H1 (cell line): ENCODE data around the gene PSMD3. TPM values are rescaled to one million over a fixed set of nuclear protein-coding genes. Genes with fewer than 3 reads are reported as not detected.

Experiments used
- CTCF ChIA-PET: fragments of 300-600 bp; sonication (Branson Sonifier 250); formaldehyde crosslinking; loops from one replicate; lab custom pipeline; 2021; ENCODE audit not compliant: partially characterized antibody; lab: Charles Lee
- POLR2A ChIA-PET: fragments of 300-600 bp; sonication (Branson Sonifier 250); formaldehyde crosslinking; loops from one replicate; lab custom pipeline; 2021; ENCODE audit warnings: inconsistent platforms; ENCODE audit not compliant: partially characterized antibody; lab: Charles Lee
- DNase-seq, 2 experiments: peaks; one replicate each; pipeline versions ENCODE4 v3.0.0 to v3.0.0-alpha.2; 2010 to 2022; ENCODE audit warnings: low spot score in 2 of 2, low read depth in 1 of 2, mixed read lengths in 1 of 2
- FAIRE-seq: peaks from 2 replicates; lab custom pipeline; 2011; peaks lifted over from hg19 to GRCh38; lab: Jason Lieb, UNC
- H2AFZ ChIP-seq: 2 replicates; pipeline ENCODE4 v1.8.1; 2012; ENCODE audit warnings: low read length, inconsistent platforms
- H2AK5ac ChIP-seq: 2 replicates; pipeline ENCODE4 v1.6.1; 2013; ENCODE audit warnings: low read depth, low read length
- H2BK120ac ChIP-seq: replicated peaks from 2 replicates; pipeline ENCODE3; 2013; ENCODE audit warnings: low read depth, low read length, inconsistent platforms
- H2BK12ac ChIP-seq: 2 replicates; pipeline ENCODE4 v1.6.1; 2013; ENCODE audit warnings: low read depth, low read length
- H2BK15ac ChIP-seq: 2 replicates; pipeline ENCODE4 v1.6.1; 2013; ENCODE audit warnings: low read length
- H2BK20ac ChIP-seq: 2 replicates; pipeline ENCODE4 v1.6.1; 2013; ENCODE audit warnings: low read length
- H2BK5ac ChIP-seq: 2 replicates; pipeline ENCODE4 v1.6.1; 2013; ENCODE audit warnings: low read depth, low read length
- H3K14ac ChIP-seq: 2 replicates; pipeline ENCODE4 v1.6.1; 2013; ENCODE audit warnings: inconsistent platforms; ENCODE audit not compliant: insufficient read length
- H3K18ac ChIP-seq: 2 replicates; pipeline ENCODE4 v1.6.1; 2013; ENCODE audit warnings: low read length; ENCODE audit errors: extremely low read depth
- H3K23ac ChIP-seq: 2 replicates; pipeline ENCODE4 v1.6.1; 2013; ENCODE audit warnings: inconsistent platforms; ENCODE audit not compliant: insufficient read length
- H3K23me2 ChIP-seq: 2 replicates; pipeline ENCODE4 v1.6.1; 2013; ENCODE audit warnings: low read depth, low read length
- H3K27ac ChIP-seq: 2 replicates; pipeline ENCODE4 v1.6.1; 2011; ENCODE audit warnings: low read depth, low read length, inconsistent platforms
- H3K27me3 ChIP-seq, 4 experiments: replicated peaks in 1 of 4; 1 replicate in 1 of 4; 2 replicates in 3 of 4; pipeline versions ENCODE4 v1.6.1 to v1.8.1; 2011 to 2013; ENCODE audit warnings: low read length in 3 of 4, mild to moderate bottlenecking in 3 of 4, inconsistent platforms in 2 of 4, mixed read lengths in 2 of 4, moderate library complexity in 1 of 4; ENCODE audit not compliant: control insufficient read depth in 3 of 4, insufficient read depth in 3 of 4; ENCODE audit errors: extremely low read depth in 1 of 4
- H3K36me3 ChIP-seq, 4 experiments: 2 replicates each; pipeline versions ENCODE4 v1.6.1 to v1.8.1; 2011 to 2013; ENCODE audit warnings: mild to moderate bottlenecking in 4 of 4, low read length in 3 of 4, moderate library complexity in 2 of 4, control low read depth in 1 of 4, inconsistent platforms in 1 of 4; ENCODE audit not compliant: insufficient read depth in 4 of 4, control insufficient read depth in 2 of 4
- H3K4ac ChIP-seq: replicated peaks from 2 replicates; pipeline ENCODE3; 2013; ENCODE audit warnings: low read length, low read depth, mixed read lengths, inconsistent platforms; ENCODE audit not compliant: insufficient read length
- H3K4me1 ChIP-seq, 4 experiments: replicated peaks in 1 of 4; 1 replicate in 1 of 4; 2 replicates in 3 of 4; pipeline versions ENCODE4 v1.6.1 to v1.8.1; 2011 to 2013; ENCODE audit warnings: low read length in 3 of 4, inconsistent platforms in 2 of 4, mixed read lengths in 1 of 4; ENCODE audit not compliant: insufficient read depth in 4 of 4, control insufficient read depth in 3 of 4
- H3K4me2 ChIP-seq, 2 experiments: 2 replicates each; pipeline versions ENCODE4 v1.6.1 to v1.8.1; 2011 to 2013; ENCODE audit warnings: low read depth in 2 of 2, low read length in 2 of 2, control low read depth in 1 of 2, inconsistent platforms in 1 of 2, mild to moderate bottlenecking in 1 of 2; ENCODE audit not compliant: insufficient read depth in 1 of 2
- H3K4me3 ChIP-seq, 4 experiments: fragments of 200-600, 300-600 bp in 1 of 4; sonication (generic), shearing (Covaris generic), sonication (Bioruptor Twin) in 1 of 4; 2 replicates each; pipeline versions ENCODE4 v1.5.1 to v1.8.1; 2011 to 2016; ENCODE audit warnings: low read length in 4 of 4, low read depth in 3 of 4, control low read depth in 2 of 4, inconsistent platforms in 2 of 4, mild to moderate bottlenecking in 2 of 4, mixed read lengths in 1 of 4, moderate library complexity in 1 of 4; ENCODE audit not compliant: insufficient read depth in 2 of 4; ENCODE audit errors: extremely low read depth in 1 of 4
- H3K56ac ChIP-seq: replicated peaks from 2 replicates; pipeline ENCODE3; 2013; ENCODE audit warnings: low read depth, mild to moderate bottlenecking, mixed read lengths, low read length, inconsistent platforms; ENCODE audit not compliant: insufficient read length
- H3K79me1 ChIP-seq: 2 replicates; pipeline ENCODE4 v1.6.1; 2013; ENCODE audit warnings: low read depth, low read length, control low read depth
- H3K79me2 ChIP-seq, 2 experiments: 2 replicates each; pipeline versions ENCODE4 v1.6.1 to v1.8.1; 2012 to 2013; ENCODE audit warnings: low read length in 2 of 2, mild to moderate bottlenecking in 2 of 2, inconsistent platforms in 1 of 2; ENCODE audit not compliant: insufficient read depth in 2 of 2, control insufficient read depth in 1 of 2
- H3K9ac ChIP-seq, 4 experiments: replicated peaks in 1 of 4; 1 replicate in 1 of 4; 2 replicates in 3 of 4; pipeline versions ENCODE4 v1.6.1 to v1.8.1; 2011 to 2013; ENCODE audit warnings: low read depth in 3 of 4, low read length in 3 of 4, control low read depth in 2 of 4, mild to moderate bottlenecking in 2 of 4, moderate library complexity in 2 of 4, inconsistent platforms in 1 of 4; ENCODE audit errors: extremely low read depth in 1 of 4
- H3K9me3 ChIP-seq, 2 experiments: 2 replicates each; pipeline versions ENCODE4 v1.6.1 to v1.8.1; 2012 to 2013; ENCODE audit warnings: mild to moderate bottlenecking in 2 of 2, moderate library complexity in 2 of 2, control low read depth in 1 of 2, inconsistent platforms in 1 of 2, low read depth in 1 of 2, low read length in 1 of 2, mixed read lengths in 1 of 2; ENCODE audit not compliant: insufficient read depth in 2 of 2
- H4K20me1 ChIP-seq, 2 experiments: replicated peaks in 1 of 2; 2 replicates each; pipeline versions ENCODE3 to v1.8.1; 2011 to 2013; ENCODE audit warnings: inconsistent platforms in 2 of 2, low read length in 2 of 2, mild to moderate bottlenecking in 1 of 2; ENCODE audit not compliant: insufficient read depth in 2 of 2, control insufficient read depth in 1 of 2
- H4K5ac ChIP-seq: 2 replicates; pipeline ENCODE4 v1.6.1; 2013; ENCODE audit warnings: low read length, low read depth, mixed read lengths, inconsistent platforms; ENCODE audit not compliant: insufficient read length
- H4K8ac ChIP-seq: 2 replicates; pipeline ENCODE4 v1.8.0; 2013; ENCODE audit warnings: mild to moderate bottlenecking, moderate library complexity, low read length, inconsistent platforms; ENCODE audit not compliant: insufficient read depth; ENCODE audit errors: extremely low read depth
- H4K91ac ChIP-seq: replicated peaks from 2 replicates; pipeline ENCODE3; 2013; ENCODE audit warnings: low read length, mixed read lengths, inconsistent platforms; ENCODE audit not compliant: insufficient read length
- BRCA1 ChIP-seq: IDR thresholded peaks from 2 replicates; pipeline ENCODE4 v1.6.1; 2012; ENCODE audit warnings: low read depth, low read length, improper control_type of control experiment
- CHD2 ChIP-seq: IDR thresholded peaks from 2 replicates; pipeline ENCODE4 v1.6.1; 2012; ENCODE audit warnings: low read length, improper control_type of control experiment
- EZH2 ChIP-seq: fragments of 200-600 bp; sonication (generic); IDR thresholded peaks from 2 replicates; pipeline ENCODE4 v1.7.1; 2012; ENCODE audit warnings: low read depth, mild to moderate bottlenecking, moderate library complexity, low read length, inconsistent platforms; ENCODE audit not compliant: severe bottlenecking
- MAX ChIP-seq: IDR thresholded peaks from 2 replicates; pipeline ENCODE4 v1.6.1; 2012; ENCODE audit warnings: inconsistent platforms
- RAD21 ChIP-seq, 2 experiments: IDR thresholded peaks in 1 of 2; conservative IDR thresholded peaks in 1 of 2; 2 replicates each; pipeline ENCODE4 v1.6.1; 2011; ENCODE audit warnings: low read depth in 2 of 2, low read length in 2 of 2, improper control_type of control experiment in 1 of 2, inconsistent platforms in 1 of 2, mild to moderate bottlenecking in 1 of 2, moderate library complexity in 1 of 2
- RNF2 ChIP-seq: fragments of 200-900, 300-1000 bp; sonication (generic); IDR thresholded peaks from 2 replicates; pipeline ENCODE4 v1.7.1; 2016; ENCODE audit warnings: borderline replicate concordance, low read depth, mild to moderate bottlenecking, antibody characterized with exemption, low read length; ENCODE audit not compliant: poor library complexity, severe bottlenecking; ENCODE audit errors: missing control alignments
- RXRA ChIP-seq: IDR thresholded peaks from 2 replicates; pipeline ENCODE4 v1.6.1; 2011; ENCODE audit warnings: low read depth, mild to moderate bottlenecking, low read length, moderate library complexity; ENCODE audit not compliant: insufficient read depth
- SIN3A ChIP-seq, 2 experiments: IDR thresholded peaks in 1 of 2; conservative IDR thresholded peaks in 1 of 2; 2 replicates each; pipeline ENCODE4 v1.6.1; 2011 to 2012; ENCODE audit warnings: low read length in 2 of 2, improper control_type of control experiment in 1 of 2, low read depth in 1 of 2, mild to moderate bottlenecking in 1 of 2
- SIRT6 ChIP-seq: IDR thresholded peaks from one replicate; pipeline ENCODE4 v1.7.1; 2012; ENCODE audit warnings: low read length, inconsistent platforms
- SP2 ChIP-seq: IDR thresholded peaks from 2 replicates; pipeline ENCODE4 v1.6.1; 2012; ENCODE audit warnings: mild to moderate bottlenecking, low read length, inconsistent platforms
- WGBS, 2 experiments: shearing (Covaris generic) in 1 of 2; methylation state at CpG; one replicate each; pipeline versions ENCODE4 v1.1.6 to v1.1.7; 2013 to 2015; ENCODE audit warnings: low lambda C conversion rate in 2 of 2, mixed read lengths in 2 of 2, inconsistent platforms in 1 of 2, low coverage in 1 of 2, missing lambda C conversion rate in 1 of 2; ENCODE audit not compliant: insufficient replicate concordance in 2 of 2, insufficient coverage in 1 of 2, insufficient read length in 1 of 2; ENCODE audit errors: extremely low coverage in 1 of 2, missing lambda C conversion rate in 1 of 2; 5-methylcytosine and 5-hydroxymethylcytosine counted together
- polyA plus RNA-seq, 7 experiments: library from polyadenylated mRNA; depleted of rRNA in 3 of 7; stranded (reverse) in 5 of 7; unstranded in 2 of 7; fragments of >200 nt in 5 of 7; fragments of 200-250 nt in 2 of 7; gene quantifications; 1 replicate in 5 of 7; 2 replicates in 1 of 7; 4 replicates in 1 of 7; pipeline versions ENCODE4 v1.2.1 to v1.2.3, GENCODE V29; 2011 to 2013; ENCODE audit warnings: missing spikeins in 2 of 7, mixed read lengths in 2 of 7
- total RNA-seq: library from RNA; stranded (reverse); fragmentation: NEBNext Ultra II Directional; extraction: Animal tissue kit (Norgen Biotek cat#: 25700); gene quantifications from 2 replicates; pipeline ENCODE4 v1.2.1, GENCODE V29; 2021
- TF ChIP-seq, protein P1 (sequence below): IDR thresholded peaks from 2 replicates; pipeline ENCODE4 v1.6.1; 2011; ENCODE audit warnings: low read length, improper control_type of control experiment

Gene PSMD3
- total and polyA plus RNA-seq, 2 of the 8 experiments (the other 6 are each of a cell fraction or from before 2014, with no cell fraction given), result 151 to 198 TPM

DNA sequence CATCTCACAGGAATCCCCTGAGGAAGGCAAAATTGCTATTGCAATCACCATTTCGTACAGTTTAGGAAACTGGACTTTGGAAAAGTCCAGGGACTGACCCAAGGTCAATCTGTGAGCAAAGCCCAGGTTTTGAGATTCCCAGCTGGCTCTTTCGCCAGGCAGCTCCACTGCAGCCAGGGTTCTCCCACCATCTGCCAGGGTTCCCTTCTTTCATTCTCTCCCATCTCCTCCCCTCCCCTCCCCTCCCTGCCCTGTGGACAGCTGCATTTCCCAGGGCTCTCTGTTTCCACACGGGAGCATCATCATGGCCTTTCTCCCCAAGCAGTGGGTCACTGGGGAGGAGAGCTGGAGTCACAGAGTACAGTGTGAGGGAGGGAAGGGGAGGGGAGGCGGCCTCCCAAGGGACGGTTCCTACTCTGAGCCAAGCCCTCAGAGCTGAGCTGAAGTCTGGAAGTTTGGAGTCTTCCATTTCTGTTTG is 29.7 kb upstream of the PSMD3 start:
- no peak overlapping the region for H2AFZ ChIP-seq
- no peak overlapping the region for H2BK20ac ChIP-seq
- H3K27ac ChIP-seq, result no peak overlapping the region
- H3K23me2 ChIP-seq, result peaks cover 2% of the 10 kb centered on the region; the same call in 1 of the 2 replicates
- no peak overlapping the region for H2AK5ac ChIP-seq
- WGBS, 2 experiments, result 83% methylated on average over 3 of the region's 5 CpGs; no CpG with 5 or more reads in 1 of the 2 experiments
- H3K36me3 ChIP-seq, result no peaks in the 10 kb centered on the region
- no peak overlapping the region for H3K14ac ChIP-seq
- no peak for FAIRE-seq
- no peak overlapping the region for H4K8ac ChIP-seq
- CTCF ChIA-PET, result interaction anchor here (2.0 kb wide), 1 partner anchor 11 kb away, joined by 7 read pairs; no protein-coding TSS in a partner anchor
- POLR2A ChIA-PET, result interaction anchor here (0.6 to 1.5 kb wide), 2 partner anchors 29 to 33 kb away, joined by 3 to 4 read pairs; partner anchors contain the start of gene GSDMB
- H4K5ac ChIP-seq, result no peak overlapping the region
- no peaks in the 10 kb centered on the region for H3K9me3 ChIP-seq
- DNase-seq, result no peak
- H3K4me1 ChIP-seq, result peaks cover 0 to 16% (median 9%) of the 10 kb centered on the region in 4 experiments; a peak in 6 of 7 replicates
- H3K56ac ChIP-seq, result no peak overlapping the region
- H4K91ac ChIP-seq, result no peak overlapping the region
- H2BK120ac ChIP-seq, result no peak overlapping the region
- no peak overlapping the region for H3K4me3 ChIP-seq
- 0 out of 2 replicates have a peak, but pooled peaks cover 2% of the 10 kb centered on the region for H3K79me1 ChIP-seq
- no peak overlapping the region for H2BK15ac ChIP-seq
- H4K20me1 ChIP-seq, result no peaks in the 10 kb centered on the region
- H3K4ac ChIP-seq, result no peak overlapping the region
- no peak overlapping the region for H2BK12ac ChIP-seq
- no peaks in the 10 kb centered on the region for H3K79me2 ChIP-seq
- no peak overlapping the region for H3K23ac ChIP-seq
- H3K27me3 ChIP-seq, result peaks cover 0 to 5% (median 2%) of the 10 kb centered on the region in 4 experiments; a peak in 3 of 7 replicates
- no peak overlapping the region for H3K9ac ChIP-seq
- H3K18ac ChIP-seq, result no peak overlapping the region
- H2BK5ac ChIP-seq, result no peak overlapping the region
- no peak overlapping the region for H3K4me2 ChIP-seq
- TF ChIP-seq SIN3A (conservative IDR thresholded peaks at IDR 0.05 in 1 of 2, IDR thresholded peaks at IDR 0.05 in 1 of 2; ENCODE audit: low read depth in 1 of 2, low read length in 2 of 2) (no peak), SP2 (no peak), EZH2 (no peak), RXRA (no peak), SIRT6 (no peak), BRCA1 (no peak), RNF2 (no peak), CHD2 (no peak), RAD21 (IDR thresholded peaks at IDR 0.05 in 1 of 2, conservative IDR thresholded peaks at IDR 0.05 in 1 of 2; ENCODE audit: low read depth in 2 of 2, low read length in 2 of 2) (no peak), MAX (no peak)
- TF ChIP-seq, protein P1, sequence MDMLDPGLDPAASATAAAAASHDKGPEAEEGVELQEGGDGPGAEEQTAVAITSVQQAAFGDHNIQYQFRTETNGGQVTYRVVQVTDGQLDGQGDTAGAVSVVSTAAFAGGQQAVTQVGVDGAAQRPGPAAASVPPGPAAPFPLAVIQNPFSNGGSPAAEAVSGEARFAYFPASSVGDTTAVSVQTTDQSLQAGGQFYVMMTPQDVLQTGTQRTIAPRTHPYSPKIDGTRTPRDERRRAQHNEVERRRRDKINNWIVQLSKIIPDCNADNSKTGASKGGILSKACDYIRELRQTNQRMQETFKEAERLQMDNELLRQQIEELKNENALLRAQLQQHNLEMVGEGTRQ, result no peak
